Esophagus squamous epithelium (tissue), 4 donors: ENCODE measurements around the gene MAZ.

Experiments used
- POLR2A ChIP-seq, 4 donors: fragments of 450-650 bp; IDR thresholded peaks; one replicate each; pipeline ENCODE4 v1.6.1; 2017; ENCODE audit warnings: antibody characterized with exemption in 4 of 4, mild to moderate bottlenecking in 4 of 4, moderate library complexity in 3 of 4
- TF ChIP-seq, protein P1 (sequence below), 6 experiments: fragments of 450-650 bp in 4 of 6; fragments of 200-600 bp in 2 of 6; sonication (generic) in 2 of 6; IDR thresholded peaks; one replicate each; pipeline ENCODE4 v1.5.1; 2016 to 2019; ENCODE audit warnings: antibody characterized with exemption in 6 of 6, mild to moderate bottlenecking in 4 of 6, moderate library complexity in 4 of 6

DNA sequence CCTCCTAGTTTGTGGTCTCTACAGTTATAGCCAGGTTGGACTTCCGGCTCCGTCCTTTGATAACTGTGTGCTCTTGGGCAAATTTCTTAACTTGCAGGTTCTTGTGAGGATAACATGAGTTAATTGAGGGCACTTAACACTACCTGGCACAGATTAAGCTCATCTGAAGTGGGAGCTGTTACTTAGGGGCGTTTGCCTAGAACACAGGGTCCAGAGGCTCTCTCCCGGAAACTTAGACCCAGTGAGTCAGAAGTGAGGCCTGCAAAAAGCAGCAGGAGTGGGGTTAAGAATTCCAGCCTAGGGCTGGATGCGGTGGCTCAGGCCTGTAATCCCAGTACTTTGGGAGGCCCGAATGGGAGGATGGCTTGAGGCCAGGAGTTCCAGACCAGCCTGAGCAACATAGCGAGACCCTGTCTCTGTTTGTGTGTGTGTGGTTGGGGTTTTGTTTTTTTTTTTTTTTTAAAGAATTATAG is 15.3 kb downstream of the MAZ start:
- TF ChIP-seq, protein P1, sequence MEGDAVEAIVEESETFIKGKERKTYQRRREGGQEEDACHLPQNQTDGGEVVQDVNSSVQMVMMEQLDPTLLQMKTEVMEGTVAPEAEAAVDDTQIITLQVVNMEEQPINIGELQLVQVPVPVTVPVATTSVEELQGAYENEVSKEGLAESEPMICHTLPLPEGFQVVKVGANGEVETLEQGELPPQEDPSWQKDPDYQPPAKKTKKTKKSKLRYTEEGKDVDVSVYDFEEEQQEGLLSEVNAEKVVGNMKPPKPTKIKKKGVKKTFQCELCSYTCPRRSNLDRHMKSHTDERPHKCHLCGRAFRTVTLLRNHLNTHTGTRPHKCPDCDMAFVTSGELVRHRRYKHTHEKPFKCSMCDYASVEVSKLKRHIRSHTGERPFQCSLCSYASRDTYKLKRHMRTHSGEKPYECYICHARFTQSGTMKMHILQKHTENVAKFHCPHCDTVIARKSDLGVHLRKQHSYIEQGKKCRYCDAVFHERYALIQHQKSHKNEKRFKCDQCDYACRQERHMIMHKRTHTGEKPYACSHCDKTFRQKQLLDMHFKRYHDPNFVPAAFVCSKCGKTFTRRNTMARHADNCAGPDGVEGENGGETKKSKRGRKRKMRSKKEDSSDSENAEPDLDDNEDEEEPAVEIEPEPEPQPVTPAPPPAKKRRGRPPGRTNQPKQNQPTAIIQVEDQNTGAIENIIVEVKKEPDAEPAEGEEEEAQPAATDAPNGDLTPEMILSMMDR (IDR thresholded peaks at IDR 0.05) = no peak
- no peak for TF ChIP-seq POLR2A (IDR thresholded peaks at IDR 0.05)
